Measurements from ENCODE around the gene DDX10.
"Not testable (repeated sequence)": the region's sequence is repeated elsewhere in the genome, so short reads cannot be mapped to it uniquely, and the experiment has no call there.

DDX10 gene

DNA sequence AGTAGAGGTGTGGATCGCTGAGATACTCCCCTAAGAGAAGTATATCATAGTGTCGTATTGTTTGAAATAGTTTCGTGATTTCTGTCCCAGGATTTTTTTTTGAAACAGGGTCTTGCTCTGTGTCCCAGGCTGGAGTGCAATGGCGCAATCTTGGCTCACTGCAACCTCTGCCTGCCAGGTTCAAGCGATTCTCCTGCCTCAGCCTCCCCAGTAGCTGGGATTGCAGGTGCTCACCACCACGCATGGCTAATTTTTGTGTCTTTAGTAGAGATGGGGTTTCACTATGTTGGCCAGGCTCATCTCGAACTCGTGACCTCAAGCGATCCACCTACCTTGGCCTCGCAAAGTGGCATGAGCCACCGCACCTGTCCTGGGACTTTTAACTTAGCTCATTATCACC lies 159.1 kb downstream of the DDX10 start:
- not testable (repeated sequence) for H3K36me3 ChIP-seq (ENCODE audit: control insufficient read depth, insufficient read depth, low read length); H3K4me1 ChIP-seq (ENCODE audit: control insufficient read depth, insufficient read depth, low read length); H3K4me3 ChIP-seq (ENCODE audit: low read depth, low read length); H3K9me3 ChIP-seq (ENCODE audit: control insufficient read depth, insufficient read depth, low read length); H3K9ac ChIP-seq (ENCODE audit: low read depth, low read length); H3K27ac ChIP-seq (ENCODE audit: low read depth, low read length); H3K27me3 ChIP-seq (ENCODE audit: control insufficient read depth, insufficient read depth, low read length)

DNA sequence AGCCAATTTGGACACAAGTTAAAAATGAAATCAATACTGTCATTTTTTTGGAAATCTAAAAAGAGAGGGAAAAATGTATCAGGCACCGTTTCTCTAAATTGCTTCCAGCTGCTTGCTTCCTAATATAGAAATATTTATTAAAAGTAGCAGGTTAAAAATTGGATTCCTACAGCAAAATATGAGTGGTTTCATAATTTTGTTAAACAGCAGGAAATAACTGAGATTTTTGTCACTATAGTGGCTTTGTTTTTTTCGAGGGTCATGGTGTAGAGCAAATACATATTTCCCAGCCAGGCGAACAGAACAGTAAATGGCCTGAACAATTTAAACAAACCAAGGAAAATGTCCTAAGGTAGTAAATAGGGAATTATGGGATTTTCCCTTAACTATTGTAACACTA lies 159.7 kb downstream of the DDX10 start:
- Histone ChIP-seq H3K9ac (ENCODE audit: low read depth, low read length) (no peak overlapping the region), H3K27ac (ENCODE audit: low read depth, low read length) (no peak overlapping the region), H3K36me3 (ENCODE audit: control insufficient read depth, insufficient read depth, low read length) (no peaks in the 10 kb centered on the region), H3K9me3 (ENCODE audit: control insufficient read depth, insufficient read depth, low read length) (no peaks in the 10 kb centered on the region), H3K4me1 (ENCODE audit: control insufficient read depth, insufficient read depth, low read length) (no peaks in the 10 kb centered on the region), H3K27me3 (ENCODE audit: control insufficient read depth, insufficient read depth, low read length) (no peaks in the 10 kb centered on the region), H3K4me3 (ENCODE audit: low read depth, low read length) (no peak overlapping the region)

DNA sequence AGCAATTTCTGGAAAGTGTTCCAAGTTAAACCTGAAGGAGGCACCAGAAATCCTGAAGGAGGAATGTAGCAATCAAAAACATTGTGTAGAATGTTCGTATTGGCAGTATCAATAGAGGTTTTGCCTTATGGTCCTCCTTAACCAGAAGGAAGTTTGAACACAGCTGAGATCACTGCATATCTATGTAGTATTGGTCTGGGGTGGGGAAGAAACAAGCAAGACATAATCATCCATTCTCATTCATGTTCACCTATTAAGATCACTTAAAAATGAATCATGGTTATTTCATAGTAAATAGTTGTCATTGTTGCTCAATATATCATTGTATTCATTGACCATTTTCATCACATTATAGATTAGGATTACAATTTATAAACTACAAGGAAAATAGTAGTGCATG lies 160.5 kb downstream of the DDX10 start:
- Histone ChIP-seq H3K4me3 (ENCODE audit: low read depth, low read length) (no peak overlapping the region), H3K9ac (ENCODE audit: low read depth, low read length) (no peak overlapping the region), H3K36me3 (ENCODE audit: control insufficient read depth, insufficient read depth, low read length) (no peaks in the 10 kb centered on the region), H3K27ac (ENCODE audit: low read depth, low read length) (no peak overlapping the region), H3K27me3 (ENCODE audit: control insufficient read depth, insufficient read depth, low read length) (no peaks in the 10 kb centered on the region), H3K9me3 (ENCODE audit: control insufficient read depth, insufficient read depth, low read length) (no peaks in the 10 kb centered on the region), H3K4me1 (ENCODE audit: control insufficient read depth, insufficient read depth, low read length) (no peaks in the 10 kb centered on the region)

DNA sequence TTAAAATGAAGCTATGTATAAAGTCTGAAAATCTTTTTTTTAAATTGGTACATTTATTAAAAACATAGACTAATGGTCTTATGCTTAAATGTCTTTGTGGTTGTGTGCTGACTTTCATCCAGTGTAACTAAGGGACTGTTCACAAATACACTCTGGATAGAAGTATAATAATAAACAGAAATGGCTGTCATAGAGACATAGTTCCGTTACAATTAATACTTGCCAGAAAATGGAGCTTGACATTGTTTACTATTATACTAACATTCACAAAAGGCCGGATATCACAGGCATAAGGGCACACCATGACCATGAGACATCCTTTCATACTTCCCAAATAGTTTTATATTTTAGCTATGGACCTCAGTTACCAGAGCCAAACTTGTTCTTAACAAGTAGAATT lies 161.3 kb downstream of the DDX10 start:
- H3K36me3 ChIP-seq (ENCODE audit: control insufficient read depth, insufficient read depth, low read length), result no peaks in the 10 kb centered on the region
- H3K27me3 ChIP-seq (ENCODE audit: control insufficient read depth, insufficient read depth, low read length), result no peaks in the 10 kb centered on the region
- no peak overlapping the region for H3K9ac ChIP-seq (ENCODE audit: low read depth, low read length)
- H3K27ac ChIP-seq (ENCODE audit: low read depth, low read length), result no peak overlapping the region
- H3K4me3 ChIP-seq (ENCODE audit: low read depth, low read length), result no peak overlapping the region
- no peaks in the 10 kb centered on the region for H3K4me1 ChIP-seq (ENCODE audit: control insufficient read depth, insufficient read depth, low read length)
- H3K9me3 ChIP-seq (ENCODE audit: control insufficient read depth, insufficient read depth, low read length), result no peaks in the 10 kb centered on the region

DNA sequence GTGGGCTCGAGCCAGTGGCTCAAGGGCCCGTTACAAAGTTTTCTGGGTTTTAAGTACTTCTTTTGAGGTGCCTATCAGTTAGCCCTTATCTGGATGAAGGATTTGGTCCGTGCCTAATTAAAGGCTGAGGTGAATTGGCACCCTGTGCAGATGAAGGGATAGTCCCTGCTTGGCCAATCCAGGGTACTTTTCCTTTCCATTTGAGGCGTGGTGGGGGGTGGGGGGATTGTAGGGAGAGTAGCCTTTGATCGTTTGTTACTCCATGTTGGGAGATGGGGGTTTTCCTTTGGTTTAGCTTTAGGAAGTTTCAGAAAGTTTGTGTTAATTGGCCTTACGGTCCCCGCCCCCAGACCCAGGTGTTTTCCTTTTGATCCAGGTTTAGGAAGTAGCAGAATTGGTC lies 170.8 kb downstream of the DDX10 start:
- Histone ChIP-seq H3K4me3 (ENCODE audit: low read depth, low read length) (no peak overlapping the region), H3K9ac (ENCODE audit: low read depth, low read length) (no peak overlapping the region), H3K36me3 (ENCODE audit: control insufficient read depth, insufficient read depth, low read length) (peaks cover 12% of the 10 kb centered on the region), H3K4me1 (ENCODE audit: control insufficient read depth, insufficient read depth, low read length) (peaks cover 13% of the 10 kb centered on the region), H3K9me3 (ENCODE audit: control insufficient read depth, insufficient read depth, low read length) (no peaks in the 10 kb centered on the region), H3K27ac (ENCODE audit: low read depth, low read length) (no peak overlapping the region), H3K27me3 (ENCODE audit: control insufficient read depth, insufficient read depth, low read length) (no peaks in the 10 kb centered on the region)

DNA sequence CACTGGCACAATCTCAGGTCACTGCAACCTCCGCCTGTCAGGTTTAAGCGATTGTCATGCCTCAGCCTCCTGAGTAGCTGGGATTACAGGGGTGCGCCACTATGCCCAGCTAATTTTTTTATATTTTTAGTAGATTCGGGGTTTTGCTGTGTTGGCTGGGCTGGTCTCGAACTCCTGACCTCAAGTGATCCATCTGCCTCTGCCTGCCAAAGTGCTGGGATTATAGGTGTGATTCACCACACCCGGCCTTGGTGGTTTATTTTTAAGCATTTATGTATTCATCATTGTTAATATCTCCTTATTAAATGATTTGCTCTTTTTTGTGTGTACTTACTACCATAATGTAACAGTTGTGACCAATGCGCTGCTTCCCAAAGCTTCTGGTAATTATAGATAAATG lies 171.7 kb downstream of the DDX10 start:
- Histone ChIP-seq H3K9me3 (ENCODE audit: control insufficient read depth, insufficient read depth, low read length) (no peaks in the 10 kb centered on the region), H3K9ac (ENCODE audit: low read depth, low read length) (no peak overlapping the region), H3K36me3 (ENCODE audit: control insufficient read depth, insufficient read depth, low read length) (peaks cover 12% of the 10 kb centered on the region), H3K27me3 (ENCODE audit: control insufficient read depth, insufficient read depth, low read length) (no peaks in the 10 kb centered on the region), H3K4me1 (ENCODE audit: control insufficient read depth, insufficient read depth, low read length) (peaks cover 13% of the 10 kb centered on the region), H3K27ac (ENCODE audit: low read depth, low read length) (no peak overlapping the region), H3K4me3 (ENCODE audit: low read depth, low read length) (no peak overlapping the region)

DNA sequence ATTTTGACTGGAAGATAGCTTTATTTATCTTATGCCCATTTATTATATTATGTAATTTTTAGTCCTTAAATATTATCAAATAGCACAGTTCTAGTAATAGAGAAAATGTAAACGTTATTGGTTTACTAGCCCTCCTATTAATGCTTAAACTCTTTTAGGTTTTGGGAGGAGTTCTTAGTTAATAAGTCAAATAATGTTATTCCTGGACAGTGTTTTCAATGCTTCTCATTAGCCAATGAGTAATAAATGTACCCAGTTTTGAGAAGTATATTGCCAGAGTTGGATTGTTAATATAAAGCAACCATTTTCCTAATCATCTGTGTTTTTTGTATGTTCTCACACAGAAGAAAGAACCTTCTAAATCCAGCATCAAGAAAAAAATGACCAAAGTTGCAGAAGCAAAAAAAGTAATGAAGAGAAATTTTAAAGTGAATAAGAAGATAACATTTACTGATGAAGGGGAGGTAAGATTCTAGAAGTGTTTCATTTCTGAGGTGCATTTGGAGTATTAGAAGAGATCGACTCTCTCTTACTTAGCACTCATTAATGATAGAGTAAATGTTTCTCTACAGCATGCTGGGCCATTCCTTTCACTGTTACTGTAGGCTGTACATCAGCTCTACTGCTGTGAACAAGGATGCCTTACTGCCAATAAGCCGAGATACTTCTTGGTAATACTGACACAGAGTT lies 173.4 kb downstream of the DDX10 start:
- H3K4me3 ChIP-seq (ENCODE audit: low read depth, low read length), result no peak overlapping the region
- peaks cover 12% of the 10 kb centered on the region for H3K36me3 ChIP-seq (ENCODE audit: control insufficient read depth, insufficient read depth, low read length)
- no peaks in the 10 kb centered on the region for H3K27me3 ChIP-seq (ENCODE audit: control insufficient read depth, insufficient read depth, low read length)
- no peak overlapping the region for H3K27ac ChIP-seq (ENCODE audit: low read depth, low read length)
- H3K4me1 ChIP-seq (ENCODE audit: control insufficient read depth, insufficient read depth, low read length), result peaks cover 13% of the 10 kb centered on the region
- no peaks in the 10 kb centered on the region for H3K9me3 ChIP-seq (ENCODE audit: control insufficient read depth, insufficient read depth, low read length)
- no peak overlapping the region for H3K9ac ChIP-seq (ENCODE audit: low read depth, low read length)

DNA sequence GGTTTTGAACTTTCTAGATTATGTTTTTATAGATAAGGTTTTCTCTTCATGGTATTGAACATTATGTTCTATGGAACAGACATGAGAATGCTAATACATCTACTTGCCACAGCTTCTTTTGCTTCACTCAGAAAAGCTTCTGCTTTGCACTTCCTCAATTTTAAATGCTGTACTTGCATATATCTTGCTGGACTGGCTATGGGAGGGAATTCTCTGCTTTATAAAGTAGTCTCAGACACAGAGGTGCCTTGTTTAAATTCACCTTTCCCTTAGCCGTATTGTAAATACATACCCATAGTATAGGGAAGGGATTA lies 173.9 kb downstream of the DDX10 start:
- Histone ChIP-seq H3K27me3 (ENCODE audit: control insufficient read depth, insufficient read depth, low read length) (no peaks in the 10 kb centered on the region), H3K4me3 (ENCODE audit: low read depth, low read length) (no peak overlapping the region), H3K9ac (ENCODE audit: low read depth, low read length) (no peak overlapping the region), H3K4me1 (ENCODE audit: control insufficient read depth, insufficient read depth, low read length) (peaks cover 13% of the 10 kb centered on the region), H3K36me3 (ENCODE audit: control insufficient read depth, insufficient read depth, low read length) (peaks cover 12% of the 10 kb centered on the region), H3K27ac (ENCODE audit: low read depth, low read length) (no peak overlapping the region), H3K9me3 (ENCODE audit: control insufficient read depth, insufficient read depth, low read length) (no peaks in the 10 kb centered on the region)

DNA sequence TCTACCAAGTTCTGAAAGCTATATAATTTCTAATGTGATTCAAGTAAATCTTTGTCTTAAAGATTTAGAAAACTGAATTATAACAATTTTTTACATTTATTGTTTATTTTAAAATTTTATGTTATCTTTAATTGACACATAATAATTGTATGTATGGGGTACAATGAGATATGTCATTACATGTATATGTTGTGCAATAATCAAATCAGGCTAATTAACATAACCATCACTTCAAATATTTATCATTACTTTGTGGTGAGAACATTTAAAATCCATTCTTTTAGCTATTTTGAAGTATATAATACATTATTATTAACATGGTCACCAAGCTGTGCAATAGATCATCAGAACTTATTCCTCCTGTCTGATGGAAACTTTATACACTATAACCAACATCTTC lies 181.1 kb downstream of the DDX10 start:
- Histone ChIP-seq H3K4me1 (ENCODE audit: control insufficient read depth, insufficient read depth, low read length) (no peaks in the 10 kb centered on the region), H3K36me3 (ENCODE audit: control insufficient read depth, insufficient read depth, low read length) (peaks cover 2% of the 10 kb centered on the region; the same call in 1 of the 2 replicates), H3K27ac (ENCODE audit: low read depth, low read length) (no peak overlapping the region), H3K9me3 (ENCODE audit: control insufficient read depth, insufficient read depth, low read length) (no peaks in the 10 kb centered on the region), H3K27me3 (ENCODE audit: control insufficient read depth, insufficient read depth, low read length) (no peaks in the 10 kb centered on the region), H3K9ac (ENCODE audit: low read depth, low read length) (no peak overlapping the region), H3K4me3 (ENCODE audit: low read depth, low read length) (no peak overlapping the region)

DNA sequence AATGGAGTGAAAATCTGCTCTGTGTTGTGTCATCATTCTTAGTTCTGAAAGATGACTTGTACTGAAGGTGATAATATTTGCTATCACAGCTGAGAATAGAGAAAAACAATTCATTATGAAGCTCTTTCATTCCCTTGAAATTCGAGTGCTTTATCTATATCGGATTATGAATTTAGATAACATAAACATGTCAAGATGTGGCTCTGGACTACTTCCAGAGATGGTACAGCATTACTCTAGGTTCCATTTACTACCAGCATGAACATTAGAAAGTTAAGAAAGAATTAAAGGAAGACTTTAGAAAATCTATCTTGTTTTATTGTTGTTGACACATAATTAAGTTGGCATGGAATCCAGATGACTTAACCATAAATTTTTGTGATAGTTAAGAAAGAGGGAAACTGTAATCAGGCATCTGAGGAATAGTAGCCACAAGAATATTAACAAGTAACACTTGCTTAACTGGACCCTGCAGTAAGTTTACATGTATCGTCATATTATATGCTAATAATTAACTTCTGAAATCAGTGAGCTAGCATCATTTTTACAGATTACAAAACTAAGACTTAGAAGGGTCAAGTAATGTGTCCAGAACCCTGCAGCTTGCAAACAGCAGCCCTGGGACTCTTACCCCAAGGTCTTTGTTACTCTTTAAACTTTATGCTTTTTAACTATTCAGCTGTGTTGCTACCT lies 182.6 kb downstream of the DDX10 start:
- Histone ChIP-seq H3K27ac (ENCODE audit: low read depth, low read length) (no peak overlapping the region), H3K9ac (ENCODE audit: low read depth, low read length) (no peak overlapping the region), H3K9me3 (ENCODE audit: control insufficient read depth, insufficient read depth, low read length) (no peaks in the 10 kb centered on the region), H3K4me1 (ENCODE audit: control insufficient read depth, insufficient read depth, low read length) (no peaks in the 10 kb centered on the region), H3K4me3 (ENCODE audit: low read depth, low read length) (no peak overlapping the region), H3K27me3 (ENCODE audit: control insufficient read depth, insufficient read depth, low read length) (no peaks in the 10 kb centered on the region), H3K36me3 (ENCODE audit: control insufficient read depth, insufficient read depth, low read length) (peaks cover 4% of the 10 kb centered on the region)

DNA sequence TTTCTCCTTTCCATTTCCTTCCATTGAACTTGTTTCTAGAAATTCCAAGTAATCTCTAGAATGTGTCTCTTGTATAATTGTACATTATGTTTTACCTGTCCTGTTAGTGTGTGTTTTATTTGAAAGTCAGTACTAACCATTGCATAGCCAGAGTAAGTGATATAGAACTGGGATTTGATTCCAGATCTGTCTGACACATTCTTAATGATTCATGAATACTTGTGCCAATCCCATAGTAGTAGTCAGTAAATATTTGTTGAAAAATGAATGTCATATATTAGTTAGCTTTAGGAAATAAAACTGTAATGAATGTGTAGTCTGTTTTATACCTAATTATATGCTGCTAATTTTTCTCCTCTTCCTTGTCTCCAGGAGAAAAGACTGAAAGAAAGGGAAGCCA lies 186.9 kb downstream of the DDX10 start:
- no peaks in the 10 kb centered on the region for H3K4me1 ChIP-seq (ENCODE audit: control insufficient read depth, insufficient read depth, low read length)
- H3K9ac ChIP-seq (ENCODE audit: low read depth, low read length), result no peak overlapping the region
- H3K27ac ChIP-seq (ENCODE audit: low read depth, low read length), result no peak overlapping the region
- no peaks in the 10 kb centered on the region for H3K9me3 ChIP-seq (ENCODE audit: control insufficient read depth, insufficient read depth, low read length)
- H3K27me3 ChIP-seq (ENCODE audit: control insufficient read depth, insufficient read depth, low read length), result no peaks in the 10 kb centered on the region
- peaks cover 4% of the 10 kb centered on the region for H3K36me3 ChIP-seq (ENCODE audit: control insufficient read depth, insufficient read depth, low read length)
- H3K4me3 ChIP-seq (ENCODE audit: low read depth, low read length), result no peak overlapping the region
